ENCODE results near the gene KRT80.

- TF ChIP-seq, protein P1, sequence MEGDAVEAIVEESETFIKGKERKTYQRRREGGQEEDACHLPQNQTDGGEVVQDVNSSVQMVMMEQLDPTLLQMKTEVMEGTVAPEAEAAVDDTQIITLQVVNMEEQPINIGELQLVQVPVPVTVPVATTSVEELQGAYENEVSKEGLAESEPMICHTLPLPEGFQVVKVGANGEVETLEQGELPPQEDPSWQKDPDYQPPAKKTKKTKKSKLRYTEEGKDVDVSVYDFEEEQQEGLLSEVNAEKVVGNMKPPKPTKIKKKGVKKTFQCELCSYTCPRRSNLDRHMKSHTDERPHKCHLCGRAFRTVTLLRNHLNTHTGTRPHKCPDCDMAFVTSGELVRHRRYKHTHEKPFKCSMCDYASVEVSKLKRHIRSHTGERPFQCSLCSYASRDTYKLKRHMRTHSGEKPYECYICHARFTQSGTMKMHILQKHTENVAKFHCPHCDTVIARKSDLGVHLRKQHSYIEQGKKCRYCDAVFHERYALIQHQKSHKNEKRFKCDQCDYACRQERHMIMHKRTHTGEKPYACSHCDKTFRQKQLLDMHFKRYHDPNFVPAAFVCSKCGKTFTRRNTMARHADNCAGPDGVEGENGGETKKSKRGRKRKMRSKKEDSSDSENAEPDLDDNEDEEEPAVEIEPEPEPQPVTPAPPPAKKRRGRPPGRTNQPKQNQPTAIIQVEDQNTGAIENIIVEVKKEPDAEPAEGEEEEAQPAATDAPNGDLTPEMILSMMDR (IDR thresholded peaks at IDR 0.05) = no peak
- no peak for TF ChIP-seq POLR2AphosphoS5 (IDR thresholded peaks at IDR 0.05)
Observed at GRCh38 chr12:52122904-52123303, 68.9 kb downstream of the KRT80 start.

Measured in suprapubic skin (tissue), 3 donors.